HepG2 (cell line): ENCODE measurements around the gene ZNF514. TPM values are rescaled to one million over a fixed set of nuclear protein-coding genes. Genes with fewer than 3 reads are reported as not detected.

ENCODE experiments used
- AGO1 ChIP-seq: fragments of 200-400 bp; formaldehyde crosslinking; IDR thresholded peaks from 2 replicates; pipeline ENCODE4 v1.6.1; 2017; ENCODE audit warnings: mild to moderate bottlenecking, low read depth, low read length, moderate library complexity; ENCODE audit not compliant: poor library complexity, severe bottlenecking
- AKAP8 ChIP-seq: sonication (generic); formaldehyde crosslinking; IDR thresholded peaks from 2 replicates; pipeline ENCODE4 v1.5.1; 2020; ENCODE audit warnings: mild to moderate bottlenecking, missing genetic modification reagents
- CBFB ChIP-seq: sonication (generic); formaldehyde crosslinking; IDR thresholded peaks from 2 replicates; pipeline ENCODE4 v1.4.0; 2020; ENCODE audit warnings: missing genetic modification reagents
- CEBPB ChIP-seq: IDR thresholded peaks from 2 replicates; pipeline ENCODE4 v1.6.1; 2011; ENCODE audit warnings: low read depth, low read length, improper control_type of control experiment, borderline replicate concordance
- CENPBD1 ChIP-seq: sonication (generic); formaldehyde crosslinking; IDR thresholded peaks from 2 replicates; pipeline ENCODE4 v1.8.0; 2022; ENCODE audit warnings: missing genetic modification reagents, low read depth, mild to moderate bottlenecking, borderline replicate concordance
- FIP1L1 ChIP-seq: fragments of 200-400 bp; formaldehyde crosslinking; IDR thresholded peaks from 2 replicates; pipeline ENCODE4 v1.6.1; 2018; ENCODE audit warnings: low read depth, mild to moderate bottlenecking, low read length, moderate library complexity, borderline replicate concordance; ENCODE audit not compliant: insufficient read depth
- LCORL ChIP-seq, 2 experiments: fragments of 450-650 bp in 1 of 2; sonication (generic) in 1 of 2; formaldehyde crosslinking in 1 of 2; IDR thresholded peaks; 2 replicates each; pipeline versions ENCODE4 v1.5.0 to v1.6.1; 2017 to 2020; ENCODE audit warnings: antibody characterized with exemption in 1 of 2, missing genetic modification reagents in 1 of 2
- NKX3-1 ChIP-seq: sonication (generic); formaldehyde crosslinking; IDR thresholded peaks from 2 replicates; pipeline ENCODE4 v1.5.0; 2020; ENCODE audit warnings: missing genetic modification reagents
- PHF8 ChIP-seq: sonication (generic); formaldehyde crosslinking; IDR thresholded peaks from 2 replicates; pipeline ENCODE4 v1.5.0; 2020; ENCODE audit warnings: missing genetic modification reagents
- PLRG1 ChIP-seq: fragments of 450-650 bp; conservative IDR thresholded peaks from 2 replicates; pipeline ENCODE4 v1.6.1; 2016
- RBM39 ChIP-seq: fragments of 200-400 bp; formaldehyde crosslinking; IDR thresholded peaks from one replicate; pipeline ENCODE4 v1.6.1; 2018; ENCODE audit warnings: antibody characterized with exemption, mild to moderate bottlenecking, low read depth, low read length; ENCODE audit not compliant: poor library complexity, severe bottlenecking
- SAP130 ChIP-seq: IDR thresholded peaks from 2 replicates; pipeline ENCODE4 v1.6.1; 2016; ENCODE audit warnings: low read depth
- SMAD1 ChIP-seq: sonication (generic); formaldehyde crosslinking; IDR thresholded peaks from 2 replicates; pipeline ENCODE4 v1.4.0; 2020; ENCODE audit warnings: missing genetic modification reagents, low read depth, mild to moderate bottlenecking, borderline replicate concordance
- SP1 ChIP-seq, 2 experiments: fragments of 450-650 bp in 1 of 2; sonication (generic) in 1 of 2; formaldehyde crosslinking in 1 of 2; IDR thresholded peaks; 2 replicates each; pipeline versions ENCODE4 v1.4.0 to v1.6.1; 2016 to 2020; ENCODE audit warnings: missing genetic modification reagents in 1 of 2
- TAF15 ChIP-seq: fragments of 200-400 bp; formaldehyde crosslinking; IDR thresholded peaks from one replicate; pipeline ENCODE4 v1.6.1; 2018; ENCODE audit warnings: mild to moderate bottlenecking, low read depth, low read length; ENCODE audit not compliant: poor library complexity, severe bottlenecking
- YEATS2 ChIP-seq: sonication (generic); formaldehyde crosslinking; IDR thresholded peaks from 2 replicates; pipeline ENCODE4 v1.4.0; 2020; ENCODE audit warnings: missing genetic modification reagents, borderline replicate concordance
- ZBTB43 ChIP-seq: sonication (generic); formaldehyde crosslinking; conservative IDR thresholded peaks from 2 replicates; pipeline ENCODE4 v1.4.0; 2020; ENCODE audit warnings: missing genetic modification reagents
- ZFP36 ChIP-seq: fragments of 150-350 bp; IDR thresholded peaks from 2 replicates; pipeline ENCODE4 v1.6.1; 2018; ENCODE audit warnings: borderline replicate concordance, low read length, low read depth; ENCODE audit not compliant: partially characterized antibody
- ZFY ChIP-seq: sonication (generic); formaldehyde crosslinking; IDR thresholded peaks from 2 replicates; pipeline ENCODE4 v1.4.0; 2020; ENCODE audit warnings: missing genetic modification reagents
- ZKSCAN5 ChIP-seq: sonication (generic); formaldehyde crosslinking; IDR thresholded peaks from 2 replicates; pipeline ENCODE4 v1.5.1; 2020; ENCODE audit warnings: mild to moderate bottlenecking, missing genetic modification reagents
- ZNF230 ChIP-seq: sonication (generic); formaldehyde crosslinking; IDR thresholded peaks from 2 replicates; pipeline ENCODE4 v1.4.0; 2020; ENCODE audit warnings: mild to moderate bottlenecking, missing genetic modification reagents
- ZNF256 ChIP-seq: sonication (generic); formaldehyde crosslinking; conservative IDR thresholded peaks from 2 replicates; pipeline ENCODE4 v1.4.0; 2020; ENCODE audit warnings: missing genetic modification reagents
- ZNF441 ChIP-seq: sonication (generic); formaldehyde crosslinking; IDR thresholded peaks from 2 replicates; pipeline ENCODE4 v1.7.0; 2021; ENCODE audit warnings: missing genetic modification reagents, borderline replicate concordance
- ZNF563 ChIP-seq: sonication (generic); formaldehyde crosslinking; IDR thresholded peaks from 2 replicates; pipeline ENCODE4 v1.8.0; 2022; ENCODE audit warnings: mild to moderate bottlenecking, moderate library complexity, missing genetic modification reagents
- ZNF577 ChIP-seq: sonication (generic); formaldehyde crosslinking; IDR thresholded peaks from 2 replicates; pipeline ENCODE4 v1.4.0; 2020; ENCODE audit warnings: mild to moderate bottlenecking, low read depth, missing genetic modification reagents, borderline replicate concordance
- ZNF691 ChIP-seq: sonication (generic); formaldehyde crosslinking; IDR thresholded peaks from 2 replicates; pipeline ENCODE4 v1.4.0; 2020; ENCODE audit warnings: missing genetic modification reagents, low read depth, mild to moderate bottlenecking, borderline replicate concordance
- ZNF713 ChIP-seq: sonication (generic); formaldehyde crosslinking; IDR thresholded peaks from 2 replicates; pipeline ENCODE4 v1.4.0; 2020; ENCODE audit warnings: mild to moderate bottlenecking, missing genetic modification reagents
- ZNF768 ChIP-seq: sonication (generic); formaldehyde crosslinking; IDR thresholded peaks from 2 replicates; pipeline ENCODE4 v1.4.0; 2020; ENCODE audit warnings: missing genetic modification reagents
- ZNF816 ChIP-seq: sonication (generic); formaldehyde crosslinking; IDR thresholded peaks from 2 replicates; pipeline ENCODE4 v1.8.0; 2022; ENCODE audit warnings: missing genetic modification reagents, mild to moderate bottlenecking, borderline replicate concordance
- ZNF841 ChIP-seq: sonication (generic); formaldehyde crosslinking; IDR thresholded peaks from 2 replicates; pipeline ENCODE4 v1.8.1; 2023; ENCODE audit warnings: missing genetic modification reagents, borderline replicate concordance
- polyA plus RNA-seq, 8 experiments: library from polyadenylated mRNA; depleted of rRNA in 3 of 8; stranded (reverse) in 7 of 8; unstranded in 1 of 8; fragments of >200 nt; fragmentation: Illumina TruSeq in 4 of 8; extraction: Trizol in 4 of 8; gene quantifications; 2 replicates each; pipeline versions ENCODE4 v1.2.1 to v1.2.3, GENCODE V29; 2011 to 2016; ENCODE audit warnings: low read depth in 4 of 8, missing spikeins in 1 of 8, mixed read lengths in 1 of 8; ENCODE audit not compliant: insufficient read depth in 1 of 8
- total RNA-seq, 5 experiments: library from RNA; depleted of rRNA; stranded (reverse); fragments of >200 nt; fragmentation: Illumina TruSeq; extraction: Trizol; gene quantifications; 2 replicates each; pipeline ENCODE4 v1.2.3, GENCODE V29; 2016; ENCODE audit warnings: low read depth in 1 of 5

ZNF514 gene
- total and polyA plus RNA-seq, 2 of the 13 experiments (the other 11 are each of a cell fraction or from before 2014, with no cell fraction given), result 15.2 to 18.7 TPM

- TF ChIP-seq ZNF816, result no peak
- no peak for TF ChIP-seq AGO1
- TF ChIP-seq RBM39, result no peak
- no peak for TF ChIP-seq ZNF563 (CRISPR knock-in tag)
- TF ChIP-seq TAF15, result no peak
- no peak for TF ChIP-seq ZNF713 (CRISPR knock-in tag)
- no peak for TF ChIP-seq ZNF841 (CRISPR knock-in tag)
- no peak for TF ChIP-seq NKX3-1 (CRISPR knock-in tag)
- no peak for TF ChIP-seq PHF8 (CRISPR knock-in tag)
- no peak for TF ChIP-seq AKAP8
- TF ChIP-seq ZNF577 (CRISPR knock-in tag), result no peak
- no peak for TF ChIP-seq SP1 (IDR thresholded peaks at IDR 0.05)
- TF ChIP-seq SP1 (CRISPR knock-in tag; IDR thresholded peaks at IDR 0.05), result no peak
- TF ChIP-seq CBFB (CRISPR knock-in tag), result no peak
- TF ChIP-seq LCORL (IDR thresholded peaks at IDR 0.05), result no peak
- TF ChIP-seq LCORL (CRISPR knock-in tag; IDR thresholded peaks at IDR 0.05), result peak; percentile 13; the same call in 1 of the 2 replicates
- no peak for TF ChIP-seq ZNF256
- no peak for TF ChIP-seq CENPBD1 (CRISPR knock-in tag)
- TF ChIP-seq ZKSCAN5, result no peak
- no peak for TF ChIP-seq FIP1L1
- TF ChIP-seq SAP130 (CRISPR knock-in tag), result no peak
- TF ChIP-seq ZFP36, result peak; percentile 98
- no peak for TF ChIP-seq PLRG1
- no peak for TF ChIP-seq ZBTB43 (CRISPR knock-in tag)
- TF ChIP-seq ZFY (CRISPR knock-in tag), result no peak
- TF ChIP-seq ZNF230 (CRISPR knock-in tag), result no peak
- TF ChIP-seq YEATS2 (CRISPR knock-in tag), result no peak
- TF ChIP-seq ZNF441 (CRISPR knock-in tag), result no peak
- no peak for TF ChIP-seq SMAD1 (CRISPR knock-in tag)
- no peak for TF ChIP-seq ZNF768
- no peak for TF ChIP-seq ZNF691 (CRISPR knock-in tag)
- peak; percentile 45; the same call in 1 of the 2 replicates for TF ChIP-seq CEBPB
These were observed 6.6 kb upstream of the ZNF514 start (continued) for GRCh38 chr2:95166065-95166763.
